K562 (cell line): ENCODE measurements around the gene GCK. TPM values are rescaled to one million over a fixed set of nuclear protein-coding genes. Genes with fewer than 3 reads are reported as not detected.
A peak's percentile ranks its signal among the peaks of the same experiment; 100 is the strongest.

Experiments
- HIVEP1 ChIP-seq: fragments of 250-450 bp; sonication (Bioruptor Pico); IDR thresholded peaks from 2 replicates; pipeline ENCODE4 v1.4.0; 2020; ENCODE audit warnings: mild to moderate bottlenecking
- MIER1 ChIP-seq: fragments of 450-650 bp; IDR thresholded peaks from 2 replicates; pipeline ENCODE4 v1.6.1; 2016; ENCODE audit warnings: antibody characterized with exemption, mild to moderate bottlenecking, low read depth
- REST ChIP-seq, 2 experiments: fragments of 450-650 bp; formaldehyde crosslinking in 1 of 2; IDR thresholded peaks; 2 replicates each; pipeline versions ENCODE4 v1.4.0 to v1.6.1; 2014 to 2020; ENCODE audit warnings: mild to moderate bottlenecking in 2 of 2, borderline replicate concordance in 1 of 2, low read depth in 1 of 2
- ZBTB49 ChIP-seq: sonication (generic); formaldehyde crosslinking; IDR thresholded peaks from 2 replicates; pipeline ENCODE4 v1.8.0; 2022; ENCODE audit warnings: missing genetic modification reagents, mild to moderate bottlenecking, borderline replicate concordance
- ZNF232 ChIP-seq: sonication (generic); formaldehyde crosslinking; IDR thresholded peaks from 2 replicates; pipeline ENCODE4 v1.8.0; 2022; ENCODE audit warnings: mild to moderate bottlenecking, missing genetic modification reagents
- ZNF449 ChIP-seq: fragments of 250-450 bp; sonication (Bioruptor Pico); IDR thresholded peaks from 2 replicates; pipeline ENCODE4 v1.8.0; 2022; ENCODE audit warnings: moderate library complexity, mild to moderate bottlenecking, inconsistent platforms
- ZNF639 ChIP-seq, 2 experiments: fragments of 200-800 bp in 1 of 2; sonication (Bioruptor generic) in 1 of 2; sonication (generic) in 1 of 2; formaldehyde crosslinking in 1 of 2; IDR thresholded peaks in 1 of 2; conservative IDR thresholded peaks in 1 of 2; 2 replicates each; pipeline versions ENCODE4 v1.5.0 to v1.6.1; 2016 to 2020; ENCODE audit warnings: missing compliant biosample characterization in 1 of 2, missing genetic modification characterization in 1 of 2, missing genetic modification reagents in 1 of 2
- polyA plus RNA-seq, 8 experiments: library from polyadenylated mRNA; depleted of rRNA in 4 of 8; stranded (reverse) in 5 of 8; unstranded in 3 of 8; fragments of >200 nt; fragmentation: Nextera tagmentation in 2 of 8; fragmentation: Illumina TruSeq in 1 of 8; extraction: Ambion mirVana in 2 of 8; extraction: Trizol in 1 of 8; gene quantifications; 2 replicates each; pipeline versions ENCODE4 v1.2.1 to v1.2.3, GENCODE V29; 2011 to 2014; ENCODE audit warnings: inconsistent platforms in 1 of 8, missing spikeins in 1 of 8
- total RNA-seq, 7 experiments: library from RNA; depleted of rRNA in 6 of 7; stranded (reverse); fragments of >200 nt in 6 of 7; fragmentation: Illumina TruSeq in 2 of 7; extraction: Trizol in 2 of 7; gene quantifications; 2 replicates each; pipeline versions ENCODE4 v1.2.1 to v1.2.3, GENCODE V29; 2011 to 2021; ENCODE audit warnings: low replicate concordance in 1 of 7

Gene GCK
- total and polyA plus RNA-seq, 9 of the 15 experiments (the other 6 are each of a cell fraction or from before 2014, with no cell fraction given) = 0.11 to 0.55 (median 0.16) TPM; not detected in 3

GRCh38 chr7:44131173-44132029 is 57.8 kb downstream of the GCK start (continued):
- TF ChIP-seq ZNF639 (CRISPR knock-in tag; conservative IDR thresholded peaks at IDR 0.05 in 1 of 2, IDR thresholded peaks at IDR 0.05 in 1 of 2) (no peak), MIER1 (no peak), REST (IDR thresholded peaks at IDR 0.05; ENCODE audit: borderline replicate concordance) (peak; percentile 66), REST (CRISPR knock-in tag; IDR thresholded peaks at IDR 0.05; ENCODE audit: low read depth) (no peak), ZNF449 (CRISPR knock-in tag) (no peak), HIVEP1 (CRISPR knock-in tag) (no peak), ZNF232 (CRISPR knock-in tag) (no peak), ZBTB49 (CRISPR knock-in tag) (no peak)
